Thoracic aorta endothelial cell (primary cell): ENCODE results near the gene PPIB. TPM values are rescaled to one million over a fixed set of nuclear protein-coding genes. Genes with fewer than 3 reads are reported as not detected.

Source experiments
- small RNA-seq: library from RNA; depleted of rRNA; stranded (forward); fragments of <200 nt; gene quantifications from one replicate; pipeline ENCODE3, GENCODE V24; 2012
- total RNA-seq: library from RNA; depleted of rRNA; stranded (reverse); fragments of >200 nt; gene quantifications from 2 replicates; pipeline ENCODE4 v1.2.3, GENCODE V29; 2012

PPIB gene
- total RNA-seq = 648 and 695 TPM in 2 replicates

DNA sequence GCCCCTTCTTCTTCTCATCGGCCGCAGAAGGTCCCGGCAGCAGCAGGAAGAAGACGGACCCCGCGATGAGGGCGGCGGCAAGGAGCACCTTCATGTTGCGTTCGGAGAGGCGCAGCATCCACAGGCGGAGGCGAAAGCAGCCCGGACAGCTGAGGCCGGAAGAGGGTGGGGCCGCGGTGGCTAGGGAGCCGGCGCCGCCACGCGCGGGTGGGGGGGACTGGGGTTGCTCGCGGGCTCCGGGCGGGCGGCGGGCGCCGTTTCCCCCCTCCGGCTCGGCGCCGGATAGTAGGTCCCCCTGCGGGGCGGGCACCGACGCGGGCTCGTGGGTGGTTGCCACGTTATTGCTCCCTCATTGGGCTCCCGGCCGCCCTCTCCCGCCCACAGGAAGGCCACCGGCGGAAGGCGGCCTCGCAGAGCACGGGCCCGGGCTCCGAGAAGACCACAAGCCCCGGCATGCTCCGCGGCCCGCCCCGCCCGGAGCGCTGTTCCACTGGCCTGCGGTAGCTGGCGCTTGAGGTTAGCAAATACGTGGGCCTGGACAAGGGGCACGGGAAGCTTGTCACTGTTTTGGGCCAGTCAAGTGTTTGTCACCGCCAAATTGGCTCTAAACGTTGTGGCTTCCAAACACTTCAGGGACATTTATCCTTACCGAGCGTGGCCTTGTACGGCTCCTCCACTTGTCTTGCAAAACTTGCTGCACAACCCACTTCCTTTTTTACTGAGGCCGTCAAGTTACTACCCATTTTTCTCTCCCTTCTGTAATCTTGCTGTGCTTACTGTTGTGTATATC is at the start of gene PPIB:
Gene PPIB (minus strand): TSS at position 154 of the 790 bp plus-strand sequence. CDS start 36 bp downstream, at position 118.

DNA sequence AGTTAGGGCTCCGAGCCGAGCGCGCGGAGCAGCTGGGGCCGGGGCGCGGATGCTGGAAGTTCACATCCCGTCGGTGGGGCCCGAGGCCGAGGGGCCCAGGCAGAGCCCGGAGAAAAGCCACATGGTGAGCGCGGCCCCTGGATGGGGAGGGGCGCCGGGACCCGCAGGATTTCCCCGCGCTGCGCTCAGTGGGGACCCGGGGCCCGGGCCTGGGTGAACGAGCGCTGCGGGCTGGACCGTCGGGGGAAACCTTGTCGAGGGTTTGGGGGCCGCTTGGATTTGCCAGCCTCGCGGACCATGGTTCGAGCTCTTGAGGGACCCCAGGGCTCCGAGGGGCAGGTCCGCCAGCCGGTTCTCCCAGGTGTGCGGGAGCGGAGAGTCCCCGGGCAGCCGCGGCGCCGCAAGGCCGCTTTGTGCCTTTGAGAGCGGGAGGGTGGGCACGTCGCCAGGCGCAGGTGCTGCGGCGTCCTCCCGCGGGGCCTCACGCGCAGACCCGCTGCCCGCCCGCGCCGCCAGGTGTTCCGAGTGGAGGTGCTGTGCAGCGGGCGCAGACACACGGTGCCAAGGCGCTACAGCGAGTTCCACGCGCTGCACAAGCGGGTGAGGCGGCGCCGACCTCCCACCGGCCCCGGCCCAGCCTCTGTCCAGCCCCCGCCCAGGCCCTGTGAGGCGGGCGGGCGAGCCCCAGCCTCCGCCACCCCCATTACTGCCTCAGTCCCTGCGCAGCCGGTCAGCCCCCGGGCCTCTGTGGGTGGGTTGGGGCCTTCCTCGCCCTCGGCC is 10.9 kb downstream of the PPIB start, which contains the start of gene SNX22:
Gene SNX22 (plus strand): TSS at position 5 of the 780 bp plus-strand sequence. CDS start 45 bp downstream, at position 50.

Small RNA genes lying within 50 kb of the gene (small RNA-seq; reads per million reads assigned to genes)
- gene RF00019 = not detected

Other genes with a start within 250 kb of the PPIB start
- 1.8 and 4.0 TPM in 2 replicates for gene DAPK2, start 116.5 kb downstream of the PPIB start, total RNA-seq
- 83.8 and 84.0 TPM in 2 replicates for gene CIAO2A, start 69.2 kb downstream of the PPIB start, total RNA-seq
- 59.3 and 63.3 TPM in 2 replicates for gene SNX1, start 67.0 kb downstream of the PPIB start, total RNA-seq
- gene SNX22, start 11.3 kb downstream of the PPIB start, total RNA-seq = 0.65 and 1.5 TPM in 2 replicates
- gene CSNK1G1, start 193.2 kb upstream of the PPIB start, total RNA-seq = 38.6 and 39.0 TPM in 2 replicates
- gene PCLAF, start 218.4 kb upstream of the PPIB start, total RNA-seq = 58.8 and 93.0 TPM in 2 replicates
- gene TRIP4, start 224.8 kb upstream of the PPIB start, total RNA-seq = 16.6 and 19.3 TPM in 2 replicates